ENCODE data around the gene P2RX4.

P2RX4 gene

DNA sequence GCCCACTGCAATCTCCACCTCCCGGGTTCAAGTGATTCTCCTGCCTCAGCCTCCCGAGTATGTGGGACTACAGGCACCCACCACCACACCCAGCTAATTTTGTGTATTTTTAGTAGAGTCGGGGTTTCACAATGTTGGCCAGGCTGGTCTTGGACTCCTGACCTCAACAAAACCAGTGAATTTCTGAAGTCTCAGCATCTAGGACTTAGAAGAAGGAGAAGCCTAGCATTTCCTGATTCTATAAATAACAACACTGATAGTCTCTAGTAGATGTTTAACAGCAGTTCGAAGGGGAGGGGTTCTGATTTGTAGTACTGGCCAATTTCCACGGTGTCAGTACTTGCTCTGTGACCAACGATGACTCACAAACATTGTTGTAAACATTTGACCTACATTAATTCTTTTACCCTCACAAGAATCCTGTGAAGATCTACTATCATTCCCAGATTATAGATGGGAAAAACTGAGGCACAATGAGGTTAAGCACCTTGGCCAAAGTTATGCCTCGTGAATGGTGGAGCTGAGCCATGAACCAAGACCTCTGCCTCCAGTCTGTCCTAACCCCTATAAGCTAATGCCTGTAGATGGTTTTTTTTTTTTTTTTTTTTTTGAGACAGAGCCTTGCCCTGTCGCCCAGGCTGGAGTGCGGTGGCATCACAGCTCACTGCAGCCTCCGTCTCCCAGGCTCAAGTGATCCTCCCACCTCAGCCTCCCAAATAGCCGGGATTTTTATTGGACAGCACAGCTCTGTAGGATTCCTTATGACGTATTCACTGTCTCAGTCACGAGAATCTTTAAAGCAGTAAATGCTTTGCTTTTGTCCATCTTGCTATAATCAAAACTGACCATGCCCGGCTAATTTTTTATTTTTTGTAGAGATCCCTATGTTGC, 5.2 kb downstream of the P2RX4 start:
- DNase-seq (ENCODE audit: low read depth) = peak; percentile 93
- H3K4me3 ChIP-seq (ENCODE audit: low read depth, low read length) = no peak overlapping the region

DNA sequence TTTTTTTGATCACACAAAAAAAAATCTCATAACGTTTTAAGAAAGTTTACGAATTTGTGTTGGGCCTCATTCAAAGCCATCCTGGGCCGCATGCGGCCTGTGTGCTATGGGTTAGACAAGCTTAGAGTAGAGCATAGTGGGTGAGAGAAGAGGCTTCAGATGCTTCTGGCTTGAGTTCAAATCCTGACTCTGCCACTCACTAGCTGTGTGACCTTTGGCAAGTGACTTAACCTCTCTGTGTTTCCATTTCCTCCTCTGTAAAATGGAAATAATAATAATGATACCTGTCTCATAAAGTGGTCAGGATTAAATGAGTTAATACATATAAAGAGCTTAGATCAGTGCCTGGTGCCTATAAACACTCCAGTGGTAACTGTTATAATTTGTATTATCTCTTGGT, 6.2 kb downstream of the P2RX4 start:
- no peak overlapping the region for H3K4me3 ChIP-seq (ENCODE audit: low read depth, low read length)
- no peak for TF ChIP-seq CTCF (conservative IDR thresholded peaks at IDR 0.05; ENCODE audit: low read depth, low read length)
- DNase-seq (ENCODE audit: low read depth) = no peak

More for the DNA sequence above, 5.2 kb downstream of the P2RX4 start:
- TF ChIP-seq CTCF (conservative IDR thresholded peaks at IDR 0.05; ENCODE audit: low read depth, low read length) = no peak

- no peak overlapping the region for H3K4me3 ChIP-seq (ENCODE audit: low read depth, low read length)
- no peak for TF ChIP-seq CTCF (conservative IDR thresholded peaks at IDR 0.05; ENCODE audit: low read depth, low read length)
- DNase-seq (ENCODE audit: low read depth) = no peak
Observed at GRCh38 chr12:121217063-121217462, 7.1 kb downstream of the P2RX4 start.

DNA sequence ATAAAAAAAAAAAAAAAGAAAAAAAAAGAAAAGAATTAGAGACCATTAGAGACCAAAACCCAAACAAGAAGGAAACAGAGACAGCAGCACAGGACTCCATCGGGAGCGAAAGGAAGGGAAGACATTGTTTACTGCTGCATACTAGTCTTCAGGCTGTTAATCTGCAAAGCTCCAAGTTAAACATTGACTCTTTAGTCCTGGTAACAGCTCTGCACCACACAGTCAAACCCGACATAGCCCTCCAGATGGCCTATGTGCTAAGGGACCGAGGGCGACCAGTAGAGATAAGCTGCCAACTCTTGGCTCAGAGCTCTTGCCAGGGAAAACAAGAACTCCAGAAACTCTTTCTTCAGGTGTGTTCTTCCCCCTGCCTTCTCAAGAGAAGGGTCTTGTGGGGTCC, 7.8 kb downstream of the P2RX4 start:
- no peak for DNase-seq (ENCODE audit: low read depth)
- no peak for TF ChIP-seq CTCF (conservative IDR thresholded peaks at IDR 0.05; ENCODE audit: low read depth, low read length)

GRCh38 chr12:121218588-121219352, 8.8 kb downstream of the P2RX4 start:
- TF ChIP-seq CTCF (conservative IDR thresholded peaks at IDR 0.05; ENCODE audit: low read depth, low read length) = no peak
- H3K4me3 ChIP-seq (ENCODE audit: low read depth, low read length) = no peak overlapping the region
- DNase-seq (ENCODE audit: low read depth) = no peak

More for the DNA sequence above, 7.8 kb downstream of the P2RX4 start:
- H3K4me3 ChIP-seq (ENCODE audit: low read depth, low read length) = no peak overlapping the region

- H3K4me3 ChIP-seq (ENCODE audit: low read depth, low read length) = no peak overlapping the region
- no peak for DNase-seq (ENCODE audit: low read depth)
- no peak for TF ChIP-seq CTCF (conservative IDR thresholded peaks at IDR 0.05; ENCODE audit: low read depth, low read length)
Observed at GRCh38 chr12:121219353-121219986, 9.5 kb downstream of the P2RX4 start.

All from choroid plexus epithelial cell (primary cell).